ENCODE data around the gene ABCA8.

Gene ABCA8

DNA sequence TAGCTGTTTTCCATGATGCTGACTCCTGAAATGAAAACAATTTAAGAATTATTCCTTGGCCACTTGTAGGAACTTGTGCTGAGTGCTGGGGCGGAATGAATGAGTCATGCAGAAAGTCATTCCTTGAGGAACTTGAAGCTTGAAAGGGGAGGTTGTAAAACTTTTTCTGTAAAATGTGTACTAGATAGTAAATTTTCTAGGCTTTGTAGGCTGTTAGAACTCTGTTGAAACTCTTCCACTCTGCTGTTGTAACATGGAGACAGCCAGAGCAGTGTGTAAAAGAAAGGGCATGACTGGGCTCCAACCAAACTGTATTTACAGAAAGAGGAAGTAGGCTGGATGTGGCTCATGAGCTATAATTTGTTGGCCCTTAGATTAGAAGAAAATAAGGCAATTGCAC lies 46.1 kb downstream of the ABCA8 start:
- Histone ChIP-seq H3F3A (ENCODE audit: control insufficient read depth, insufficient read depth) (no peaks in the 10 kb centered on the region), H3K36me3 (ENCODE audit: control insufficient read depth, low read length) (no peaks in the 10 kb centered on the region), H3K9me3 (ENCODE audit: control insufficient read depth, insufficient read depth, low read length) (no peaks in the 10 kb centered on the region), H3K4me2 (ENCODE audit: low read length) (no peak overlapping the region), H3K9me2 (replicated peaks; ENCODE audit: control insufficient read depth, low read length) (no peaks in the 10 kb centered on the region), H3K4me3 (ENCODE audit: low read length) (no peak overlapping the region), H4K20me1 (ENCODE audit: control insufficient read depth, insufficient read depth, low read depth, low read length) (no peaks in the 10 kb centered on the region), H3K27me3 (ENCODE audit: control insufficient read depth, low read length) (0 out of 2 replicates have a peak, but pooled peaks cover 2% of the 10 kb centered on the region), H3K4me1 (ENCODE audit: control insufficient read depth, low read length) (no peaks in the 10 kb centered on the region), H3K79me2 (ENCODE audit: control insufficient read depth, low read length) (no peaks in the 10 kb centered on the region), H3K27ac (ENCODE audit: low read depth, low read length) (no peak overlapping the region)
- TF ChIP-seq, protein P1, sequence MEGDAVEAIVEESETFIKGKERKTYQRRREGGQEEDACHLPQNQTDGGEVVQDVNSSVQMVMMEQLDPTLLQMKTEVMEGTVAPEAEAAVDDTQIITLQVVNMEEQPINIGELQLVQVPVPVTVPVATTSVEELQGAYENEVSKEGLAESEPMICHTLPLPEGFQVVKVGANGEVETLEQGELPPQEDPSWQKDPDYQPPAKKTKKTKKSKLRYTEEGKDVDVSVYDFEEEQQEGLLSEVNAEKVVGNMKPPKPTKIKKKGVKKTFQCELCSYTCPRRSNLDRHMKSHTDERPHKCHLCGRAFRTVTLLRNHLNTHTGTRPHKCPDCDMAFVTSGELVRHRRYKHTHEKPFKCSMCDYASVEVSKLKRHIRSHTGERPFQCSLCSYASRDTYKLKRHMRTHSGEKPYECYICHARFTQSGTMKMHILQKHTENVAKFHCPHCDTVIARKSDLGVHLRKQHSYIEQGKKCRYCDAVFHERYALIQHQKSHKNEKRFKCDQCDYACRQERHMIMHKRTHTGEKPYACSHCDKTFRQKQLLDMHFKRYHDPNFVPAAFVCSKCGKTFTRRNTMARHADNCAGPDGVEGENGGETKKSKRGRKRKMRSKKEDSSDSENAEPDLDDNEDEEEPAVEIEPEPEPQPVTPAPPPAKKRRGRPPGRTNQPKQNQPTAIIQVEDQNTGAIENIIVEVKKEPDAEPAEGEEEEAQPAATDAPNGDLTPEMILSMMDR (IDR thresholded peaks at IDR 0.05; ENCODE audit: low read depth, low read length, poor library complexity, severe bottlenecking): no peak
- TF ChIP-seq EZH2phosphoT487 (IDR thresholded peaks at IDR 0.05; ENCODE audit: borderline replicate concordance, low read length): no peak

DNA sequence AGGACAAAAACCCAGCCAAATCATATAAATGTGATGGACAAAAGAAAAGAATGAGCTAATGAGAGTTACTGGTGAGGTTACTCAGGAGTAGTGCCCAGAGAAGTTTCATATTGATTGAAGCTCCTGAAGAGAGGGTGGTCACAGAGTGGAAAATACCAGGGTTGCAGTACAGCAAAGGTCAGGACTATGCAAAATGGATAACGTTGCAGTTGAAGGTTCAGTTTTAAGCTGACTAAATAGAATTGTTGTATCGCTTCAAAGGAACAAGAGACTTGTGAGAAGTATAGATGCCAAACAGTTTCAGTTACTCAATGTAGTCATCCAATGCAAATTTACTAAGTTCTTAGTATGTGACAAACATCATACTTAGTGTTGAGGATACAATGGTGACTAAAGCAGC lies 47.1 kb downstream of the ABCA8 start:
- no peaks in the 10 kb centered on the region for H3K9me2 ChIP-seq (replicated peaks; ENCODE audit: control insufficient read depth, low read length)
- TF ChIP-seq EZH2phosphoT487 (IDR thresholded peaks at IDR 0.05; ENCODE audit: borderline replicate concordance, low read length): no peak
- TF ChIP-seq, protein P1 (IDR thresholded peaks at IDR 0.05; ENCODE audit: low read depth, low read length, poor library complexity, severe bottlenecking): no peak
- H3K4me3 ChIP-seq (ENCODE audit: low read length): no peak overlapping the region
- H3K9me3 ChIP-seq (ENCODE audit: control insufficient read depth, insufficient read depth, low read length): no peaks in the 10 kb centered on the region
- H3K4me2 ChIP-seq (ENCODE audit: low read length): no peak overlapping the region
- H3K27ac ChIP-seq (ENCODE audit: low read depth, low read length): no peak overlapping the region
- H3K4me1 ChIP-seq (ENCODE audit: control insufficient read depth, low read length): no peaks in the 10 kb centered on the region
- H3K79me2 ChIP-seq (ENCODE audit: control insufficient read depth, low read length): no peaks in the 10 kb centered on the region
- H4K20me1 ChIP-seq (ENCODE audit: control insufficient read depth, insufficient read depth, low read depth, low read length): no peaks in the 10 kb centered on the region
- 0 out of 2 replicates have a peak, but pooled peaks cover 2% of the 10 kb centered on the region for H3K27me3 ChIP-seq (ENCODE audit: control insufficient read depth, low read length)
- no peaks in the 10 kb centered on the region for H3F3A ChIP-seq (ENCODE audit: control insufficient read depth, insufficient read depth)
- no peaks in the 10 kb centered on the region for H3K36me3 ChIP-seq (ENCODE audit: control insufficient read depth, low read length)

DNA sequence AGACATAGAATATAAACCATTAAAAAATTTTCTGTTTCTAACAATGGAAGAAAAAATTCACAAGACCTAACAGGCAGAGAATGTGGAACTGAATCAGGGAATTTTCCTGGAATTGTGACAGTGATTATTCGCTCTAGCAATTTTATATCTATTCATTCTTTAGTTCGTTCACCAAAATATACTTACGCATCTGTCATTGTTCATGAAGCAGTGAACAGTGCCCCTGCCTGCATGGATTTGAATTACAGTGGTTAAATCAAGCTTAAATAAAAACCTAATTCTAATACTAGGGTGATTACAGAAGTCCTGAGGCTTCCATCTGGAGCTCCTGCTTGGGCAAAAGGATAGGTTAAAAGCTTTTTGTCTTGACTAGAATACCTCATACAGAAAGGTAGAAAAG lies 48.6 kb downstream of the ABCA8 start:
- TF ChIP-seq, protein P1 (IDR thresholded peaks at IDR 0.05; ENCODE audit: low read depth, low read length, poor library complexity, severe bottlenecking): peak; percentile 49
- TF ChIP-seq EZH2phosphoT487 (IDR thresholded peaks at IDR 0.05; ENCODE audit: borderline replicate concordance, low read length): no peak
- Histone ChIP-seq H4K20me1 (ENCODE audit: control insufficient read depth, insufficient read depth, low read depth, low read length) (no peaks in the 10 kb centered on the region), H3K9me3 (ENCODE audit: control insufficient read depth, insufficient read depth, low read length) (no peaks in the 10 kb centered on the region), H3K79me2 (ENCODE audit: control insufficient read depth, low read length) (no peaks in the 10 kb centered on the region), H3K4me2 (ENCODE audit: low read length) (no peak overlapping the region), H3K9me2 (replicated peaks; ENCODE audit: control insufficient read depth, low read length) (no peaks in the 10 kb centered on the region), H3K4me1 (ENCODE audit: control insufficient read depth, low read length) (no peaks in the 10 kb centered on the region), H3K4me3 (ENCODE audit: low read length) (no peak overlapping the region), H3K36me3 (ENCODE audit: control insufficient read depth, low read length) (no peaks in the 10 kb centered on the region), H3K27me3 (ENCODE audit: control insufficient read depth, low read length) (0 out of 2 replicates have a peak, but pooled peaks cover 2% of the 10 kb centered on the region), H3F3A (ENCODE audit: control insufficient read depth, insufficient read depth) (no peaks in the 10 kb centered on the region), H3K27ac (ENCODE audit: low read depth, low read length) (no peak overlapping the region)
